Measurements from ENCODE around the gene KRTAP10-8. TPM values are rescaled to one million over a fixed set of nuclear protein-coding genes. Genes with fewer than 3 reads are reported as not detected.
"Not testable (repeated sequence)": the region's sequence is repeated elsewhere in the genome, so short reads cannot be mapped to it uniquely, and the experiment has no call there.

KRTAP10-8 gene
- total and polyA plus RNA-seq, 2 experiments from 2014 or later = not detected

DNA sequence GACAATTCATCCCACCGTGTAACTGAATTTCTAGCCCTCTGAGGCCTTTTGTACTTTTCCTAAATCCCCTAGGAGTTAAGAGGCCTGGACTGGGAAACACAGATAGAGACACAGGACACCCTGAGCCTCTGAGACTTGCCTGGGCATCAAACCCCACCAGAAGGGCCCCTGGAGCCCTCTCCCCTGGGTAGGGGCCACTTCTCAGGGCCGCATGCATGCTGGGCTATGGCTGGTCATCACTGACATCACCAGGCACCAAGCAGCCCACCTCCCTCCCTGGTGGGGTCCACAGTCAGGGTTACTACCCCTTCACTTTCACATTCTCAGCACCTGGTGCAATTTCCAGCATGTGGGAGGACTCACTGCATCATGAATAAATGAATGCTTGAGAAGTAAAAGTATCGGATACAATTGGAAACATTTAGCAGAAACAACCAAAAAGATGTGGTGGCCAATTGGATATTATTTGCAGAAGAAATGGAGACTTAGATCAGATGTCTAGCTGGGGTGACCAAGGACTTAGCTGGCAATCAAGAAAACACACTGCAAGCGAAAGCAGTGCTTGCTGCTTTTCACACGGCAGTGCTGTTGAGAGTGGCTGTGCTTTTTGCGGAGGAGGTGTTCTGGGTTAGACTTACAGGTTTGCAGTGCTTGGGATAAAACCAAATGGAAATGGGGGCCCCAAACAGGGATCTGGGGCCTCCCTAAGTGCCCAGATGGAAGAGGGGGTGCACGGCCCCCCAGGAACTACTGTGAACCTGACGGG is 12.4 kb upstream of the KRTAP10-8 start (continued):
- TF ChIP-seq, protein P1, sequence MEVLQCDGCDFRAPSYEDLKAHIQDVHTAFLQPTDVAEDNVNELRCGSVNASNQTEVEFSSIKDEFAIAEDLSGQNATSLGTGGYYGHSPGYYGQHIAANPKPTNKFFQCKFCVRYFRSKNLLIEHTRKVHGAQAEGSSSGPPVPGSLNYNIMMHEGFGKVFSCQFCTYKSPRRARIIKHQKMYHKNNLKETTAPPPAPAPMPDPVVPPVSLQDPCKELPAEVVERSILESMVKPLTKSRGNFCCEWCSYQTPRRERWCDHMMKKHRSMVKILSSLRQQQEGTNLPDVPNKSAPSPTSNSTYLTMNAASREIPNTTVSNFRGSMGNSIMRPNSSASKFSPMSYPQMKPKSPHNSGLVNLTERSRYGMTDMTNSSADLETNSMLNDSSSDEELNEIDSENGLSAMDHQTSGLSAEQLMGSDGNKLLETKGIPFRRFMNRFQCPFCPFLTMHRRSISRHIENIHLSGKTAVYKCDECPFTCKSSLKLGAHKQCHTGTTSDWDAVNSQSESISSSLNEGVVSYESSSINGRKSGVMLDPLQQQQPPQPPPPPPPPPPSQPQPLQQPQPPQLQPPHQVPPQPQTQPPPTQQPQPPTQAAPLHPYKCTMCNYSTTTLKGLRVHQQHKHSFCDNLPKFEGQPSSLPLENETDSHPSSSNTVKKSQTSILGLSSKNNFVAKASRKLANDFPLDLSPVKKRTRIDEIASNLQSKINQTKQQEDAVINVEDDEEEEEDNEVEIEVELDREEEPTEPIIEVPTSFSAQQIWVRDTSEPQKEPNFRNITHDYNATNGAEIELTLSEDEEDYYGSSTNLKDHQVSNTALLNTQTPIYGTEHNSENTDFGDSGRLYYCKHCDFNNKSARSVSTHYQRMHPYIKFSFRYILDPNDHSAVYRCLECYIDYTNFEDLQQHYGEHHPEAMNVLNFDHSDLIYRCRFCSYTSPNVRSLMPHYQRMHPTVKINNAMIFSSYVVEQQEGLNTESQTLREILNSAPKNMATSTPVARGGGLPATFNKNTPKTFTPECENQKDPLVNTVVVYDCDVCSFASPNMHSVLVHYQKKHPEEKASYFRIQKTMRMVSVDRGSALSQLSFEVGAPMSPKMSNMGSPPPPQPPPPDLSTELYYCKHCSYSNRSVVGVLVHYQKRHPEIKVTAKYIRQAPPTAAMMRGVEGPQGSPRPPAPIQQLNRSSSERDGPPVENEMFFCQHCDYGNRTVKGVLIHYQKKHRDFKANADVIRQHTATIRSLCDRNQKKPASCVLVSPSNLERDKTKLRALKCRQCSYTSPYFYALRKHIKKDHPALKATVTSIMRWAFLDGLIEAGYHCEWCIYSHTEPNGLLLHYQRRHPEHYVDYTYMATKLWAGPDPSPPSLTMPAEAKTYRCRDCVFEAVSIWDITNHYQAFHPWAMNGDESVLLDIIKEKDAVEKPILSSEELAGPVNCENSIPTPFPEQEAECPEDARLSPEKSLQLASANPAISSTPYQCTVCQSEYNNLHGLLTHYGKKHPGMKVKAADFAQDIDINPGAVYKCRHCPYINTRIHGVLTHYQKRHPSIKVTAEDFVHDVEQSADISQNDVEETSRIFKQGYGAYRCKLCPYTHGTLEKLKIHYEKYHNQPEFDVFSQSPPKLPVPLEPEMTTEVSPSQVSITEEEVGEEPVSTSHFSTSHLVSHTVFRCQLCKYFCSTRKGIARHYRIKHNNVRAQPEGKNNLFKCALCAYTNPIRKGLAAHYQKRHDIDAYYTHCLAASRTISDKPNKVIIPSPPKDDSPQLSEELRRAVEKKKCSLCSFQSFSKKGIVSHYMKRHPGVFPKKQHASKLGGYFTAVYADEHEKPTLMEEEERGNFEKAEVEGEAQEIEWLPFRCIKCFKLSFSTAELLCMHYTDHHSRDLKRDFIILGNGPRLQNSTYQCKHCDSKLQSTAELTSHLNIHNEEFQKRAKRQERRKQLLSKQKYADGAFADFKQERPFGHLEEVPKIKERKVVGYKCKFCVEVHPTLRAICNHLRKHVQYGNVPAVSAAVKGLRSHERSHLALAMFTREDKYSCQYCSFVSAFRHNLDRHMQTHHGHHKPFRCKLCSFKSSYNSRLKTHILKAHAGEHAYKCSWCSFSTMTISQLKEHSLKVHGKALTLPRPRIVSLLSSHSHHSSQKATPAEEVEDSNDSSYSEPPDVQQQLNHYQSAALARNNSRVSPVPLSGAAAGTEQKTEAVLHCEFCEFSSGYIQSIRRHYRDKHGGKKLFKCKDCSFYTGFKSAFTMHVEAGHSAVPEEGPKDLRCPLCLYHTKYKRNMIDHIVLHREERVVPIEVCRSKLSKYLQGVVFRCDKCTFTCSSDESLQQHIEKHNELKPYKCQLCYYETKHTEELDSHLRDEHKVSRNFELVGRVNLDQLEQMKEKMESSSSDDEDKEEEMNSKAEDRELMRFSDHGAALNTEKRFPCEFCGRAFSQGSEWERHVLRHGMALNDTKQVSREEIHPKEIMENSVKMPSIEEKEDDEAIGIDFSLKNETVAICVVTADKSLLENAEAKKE (CRISPR knock-in tag; IDR thresholded peaks at IDR 0.05) = no peak
- TF ChIP-seq REST (IDR thresholded peaks at IDR 0.05; ENCODE audit: unreplicated experiment) = no peak
- TF ChIP-seq NANOG (IDR thresholded peaks at IDR 0.05; ENCODE audit: borderline replicate concordance) = no peak

GRCh38 chr21:44600118-44600978 is 11.5 kb upstream of the KRTAP10-8 start, which contains the start of gene KRTAP10-7:
TSS of gene KRTAP10-7 (plus strand) at chr21:44600597. CDS start at chr21:44600622, 25 bp downstream.
- peak within 1 kb of the TSS; percentile 80; the same call in 1 of the 2 replicates for H3K27ac Mint-ChIP-seq
- peaks cover 11% of the 10 kb centered on the region for H3K27me3 Mint-ChIP-seq (ENCODE audit: insufficient read depth, low read depth, poor library complexity)
- H3K4me1 Mint-ChIP-seq = peaks cover 22% of the 10 kb centered on the region
- not testable (repeated sequence) for H3F3A ChIP-seq (replicated peaks; ENCODE audit: low read depth); H3K36me3 ChIP-seq (ENCODE audit: insufficient read depth); H3K36me3 Mint-ChIP-seq (ENCODE audit: low read depth); H3K4me2 ChIP-seq; DNase-seq (ENCODE audit: low spot score); H3K27me3 ChIP-seq (ENCODE audit: insufficient read depth); H3K4me3 Mint-ChIP-seq; H3K27ac ChIP-seq (ENCODE audit: low read depth); H3K4me1 ChIP-seq (ENCODE audit: insufficient read depth); H3K4me3 ChIP-seq; ATAC-seq; H3K79me2 ChIP-seq (replicated peaks; ENCODE audit: insufficient read depth); H3K9me2 ChIP-seq (ENCODE audit: insufficient read depth); H4K20me1 ChIP-seq (replicated peaks; ENCODE audit: insufficient read depth)
- H3K9me3 Mint-ChIP-seq = peaks cover 11% of the 10 kb centered on the region
- H2AFZ ChIP-seq = peak within 1 kb of the TSS; percentile 38; the same call in 1 of the 2 replicates

GRCh38 chr21:44601091-44601490 is 10.8 kb upstream of the KRTAP10-8 start:
- H2AFZ ChIP-seq; H3K27me3 ChIP-seq (ENCODE audit: insufficient read depth); ATAC-seq; H3F3A ChIP-seq (replicated peaks; ENCODE audit: low read depth); H3K4me3 Mint-ChIP-seq; DNase-seq (ENCODE audit: low spot score); H3K27ac Mint-ChIP-seq; H3K27ac ChIP-seq (ENCODE audit: low read depth); H3K4me2 ChIP-seq; H4K20me1 ChIP-seq (replicated peaks; ENCODE audit: insufficient read depth); H3K9me2 ChIP-seq (ENCODE audit: insufficient read depth); H3K4me1 ChIP-seq (ENCODE audit: insufficient read depth); H3K79me2 ChIP-seq (replicated peaks; ENCODE audit: insufficient read depth); H3K36me3 Mint-ChIP-seq (ENCODE audit: low read depth); H3K4me3 ChIP-seq; H3K36me3 ChIP-seq (ENCODE audit: insufficient read depth): not testable (repeated sequence)
- H3K9me3 Mint-ChIP-seq = peaks cover 11% of the 10 kb centered on the region
- peaks cover 11% of the 10 kb centered on the region for H3K27me3 Mint-ChIP-seq (ENCODE audit: insufficient read depth, low read depth, poor library complexity)
- peaks cover 22% of the 10 kb centered on the region for H3K4me1 Mint-ChIP-seq
